Endothelial cell (in vitro differentiated cells): ENCODE data around the gene GPR39. TPM values are rescaled to one million over a fixed set of nuclear protein-coding genes. Genes with fewer than 3 reads are reported as not detected.

Experiments used
- DNase-seq: peaks from one replicate; pipeline ENCODE4 v3.0.0; 2021; ENCODE audit warnings: low spot score
- H3K27ac Mint-ChIP-seq: one replicate; pipeline ENCODE4 v1.8.0; 2021; ENCODE audit warnings: mixed read lengths, inconsistent platforms; ENCODE audit not compliant: unreplicated experiment
- H3K27me3 Mint-ChIP-seq: one replicate; pipeline ENCODE4 v1.8.0; 2021; ENCODE audit warnings: mild to moderate bottlenecking, moderate library complexity, mixed read lengths, inconsistent platforms; ENCODE audit not compliant: unreplicated experiment
- H3K36me3 Mint-ChIP-seq: one replicate; pipeline ENCODE4 v1.8.0; 2021; ENCODE audit warnings: mild to moderate bottlenecking, low read depth, mixed read lengths, inconsistent platforms; ENCODE audit not compliant: unreplicated experiment
- H3K4me1 Mint-ChIP-seq: one replicate; pipeline ENCODE4 v1.8.0; 2021; ENCODE audit warnings: mild to moderate bottlenecking, mixed read lengths, inconsistent platforms; ENCODE audit not compliant: unreplicated experiment
- H3K4me3 Mint-ChIP-seq: one replicate; pipeline ENCODE4 v1.8.0; 2021; ENCODE audit warnings: mild to moderate bottlenecking, mixed read lengths, inconsistent platforms; ENCODE audit not compliant: unreplicated experiment
- H3K9me3 Mint-ChIP-seq: one replicate; pipeline ENCODE4 v1.8.0; 2021; ENCODE audit warnings: mixed read lengths, inconsistent platforms; ENCODE audit not compliant: unreplicated experiment
- total RNA-seq: library from RNA; stranded (reverse); fragmentation: NEBNext Ultra II Directional; extraction: Animal tissue kit (Norgen Biotek cat#: 25700); gene quantifications from one replicate; pipeline ENCODE4 v1.2.1, GENCODE V29; 2021; ENCODE audit not compliant: unreplicated experiment
- TF ChIP-seq, protein P1 (sequence below): fragments of 200-600 bp; sonication (generic); IDR thresholded peaks from one replicate; pipeline ENCODE4 v1.5.0; 2021; ENCODE audit warnings: antibody characterized with exemption; ENCODE audit not compliant: unreplicated experiment

The GPR39 gene
- total RNA-seq, 1 donor from 2014 or later, result 0.62 TPM

DNA sequence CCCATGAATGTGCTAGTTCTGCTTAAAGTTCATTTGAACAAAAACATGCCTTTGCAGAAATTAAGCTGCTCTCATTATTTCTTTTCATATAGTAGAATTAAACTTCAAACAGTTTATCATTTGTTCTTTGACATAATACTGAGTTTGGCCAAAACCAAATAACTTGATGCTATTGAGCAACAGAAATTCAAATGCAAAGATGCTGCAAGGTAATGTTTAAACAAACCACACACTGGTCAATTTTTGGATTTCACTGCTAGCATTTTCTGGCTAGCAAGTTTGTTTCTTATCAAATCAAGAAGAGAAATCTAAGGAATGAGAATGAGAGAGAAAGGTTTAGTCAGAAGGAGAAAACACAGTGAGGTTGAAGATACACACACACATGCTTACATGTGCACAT, 173.4 kb downstream of the GPR39 start:
- Mint-ChIP-seq H3K4me3 (no peak overlapping the region), H3K9me3 (no peaks in the 10 kb centered on the region), H3K4me1 (no peaks in the 10 kb centered on the region), H3K27ac (no peak overlapping the region), H3K36me3 (no peaks in the 10 kb centered on the region), H3K27me3 (peaks cover 3% of the 10 kb centered on the region)
- TF ChIP-seq, protein P1, sequence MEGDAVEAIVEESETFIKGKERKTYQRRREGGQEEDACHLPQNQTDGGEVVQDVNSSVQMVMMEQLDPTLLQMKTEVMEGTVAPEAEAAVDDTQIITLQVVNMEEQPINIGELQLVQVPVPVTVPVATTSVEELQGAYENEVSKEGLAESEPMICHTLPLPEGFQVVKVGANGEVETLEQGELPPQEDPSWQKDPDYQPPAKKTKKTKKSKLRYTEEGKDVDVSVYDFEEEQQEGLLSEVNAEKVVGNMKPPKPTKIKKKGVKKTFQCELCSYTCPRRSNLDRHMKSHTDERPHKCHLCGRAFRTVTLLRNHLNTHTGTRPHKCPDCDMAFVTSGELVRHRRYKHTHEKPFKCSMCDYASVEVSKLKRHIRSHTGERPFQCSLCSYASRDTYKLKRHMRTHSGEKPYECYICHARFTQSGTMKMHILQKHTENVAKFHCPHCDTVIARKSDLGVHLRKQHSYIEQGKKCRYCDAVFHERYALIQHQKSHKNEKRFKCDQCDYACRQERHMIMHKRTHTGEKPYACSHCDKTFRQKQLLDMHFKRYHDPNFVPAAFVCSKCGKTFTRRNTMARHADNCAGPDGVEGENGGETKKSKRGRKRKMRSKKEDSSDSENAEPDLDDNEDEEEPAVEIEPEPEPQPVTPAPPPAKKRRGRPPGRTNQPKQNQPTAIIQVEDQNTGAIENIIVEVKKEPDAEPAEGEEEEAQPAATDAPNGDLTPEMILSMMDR, result no peak
- DNase-seq, result no peak

- TF ChIP-seq, protein P1, result no peak
- no peaks in the 10 kb centered on the region for H3K9me3 Mint-ChIP-seq
- DNase-seq, result no peak
- no peaks in the 10 kb centered on the region for H3K4me1 Mint-ChIP-seq
- H3K27me3 Mint-ChIP-seq, result no peaks in the 10 kb centered on the region
- H3K27ac Mint-ChIP-seq, result no peak overlapping the region
- H3K4me3 Mint-ChIP-seq, result no peak overlapping the region
- no peaks in the 10 kb centered on the region for H3K36me3 Mint-ChIP-seq
Observed at GRCh38 chr2:132593171-132593570, 176.6 kb downstream of the GPR39 start.

GRCh38 chr2:132595186-132595585, 178.6 kb downstream of the GPR39 start:
- H3K27me3 Mint-ChIP-seq, result no peaks in the 10 kb centered on the region
- no peaks in the 10 kb centered on the region for H3K36me3 Mint-ChIP-seq
- TF ChIP-seq, protein P1, result no peak
- DNase-seq, result no peak
- H3K9me3 Mint-ChIP-seq, result no peaks in the 10 kb centered on the region
- H3K4me3 Mint-ChIP-seq, result no peak overlapping the region
- no peaks in the 10 kb centered on the region for H3K4me1 Mint-ChIP-seq
- no peak overlapping the region for H3K27ac Mint-ChIP-seq

- Mint-ChIP-seq H3K36me3 (no peaks in the 10 kb centered on the region), H3K27me3 (no peaks in the 10 kb centered on the region), H3K9me3 (no peaks in the 10 kb centered on the region), H3K4me1 (no peaks in the 10 kb centered on the region), H3K27ac (no peak overlapping the region), H3K4me3 (no peak overlapping the region)
- no peak for DNase-seq
- TF ChIP-seq, protein P1, result no peak
Observed at GRCh38 chr2:132595693-132596092, 179.1 kb downstream of the GPR39 start.

DNA sequence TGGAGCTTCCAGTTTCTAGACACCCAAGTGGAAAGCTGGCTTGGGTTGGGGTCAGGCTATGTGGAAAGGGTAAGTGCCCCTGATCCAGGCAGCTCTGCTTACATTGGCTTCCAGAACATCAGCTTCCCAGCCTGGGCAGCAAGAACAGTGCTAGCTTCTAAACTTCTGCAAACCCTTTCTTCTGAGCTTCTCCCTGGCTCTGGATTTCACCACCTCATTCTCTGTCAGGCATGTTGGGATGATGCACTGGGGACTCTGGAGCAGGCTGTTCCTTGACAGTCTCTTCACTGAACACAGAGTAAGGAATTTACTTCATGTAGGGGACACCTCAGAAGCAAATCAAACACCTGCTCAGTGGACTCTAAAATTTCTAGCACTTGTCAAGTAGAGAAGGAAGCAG, 180.6 kb downstream of the GPR39 start:
- TF ChIP-seq, protein P1, result no peak
- Mint-ChIP-seq H3K36me3 (no peaks in the 10 kb centered on the region), H3K27me3 (no peaks in the 10 kb centered on the region), H3K9me3 (no peaks in the 10 kb centered on the region), H3K4me1 (no peaks in the 10 kb centered on the region), H3K27ac (no peak overlapping the region), H3K4me3 (no peak overlapping the region)
- DNase-seq, result no peak
